KMS-11 (cell line): ENCODE measurements around the gene NOP58.
"Not testable (repeated sequence)": the region's sequence is repeated elsewhere in the genome, so short reads cannot be mapped to it uniquely, and the experiment has no call there.

Experiments
- H2AFZ ChIP-seq: fragments of 200-600 bp; sonication (generic); 2 replicates; pipeline ENCODE4 v1.6.1; 2016; ENCODE audit warnings: antibody characterized with exemption, mixed run types, low read depth
- H3K27ac ChIP-seq: fragments of 200-600 bp; sonication (generic); 2 replicates; pipeline ENCODE4 v1.6.1; 2016; ENCODE audit warnings: mild to moderate bottlenecking, mixed run types
- H3K27me3 ChIP-seq: fragments of 200-600 bp; sonication (generic); 2 replicates; pipeline ENCODE4 v1.6.1; 2017; ENCODE audit warnings: mild to moderate bottlenecking, low read depth, mixed run types, moderate library complexity; ENCODE audit not compliant: insufficient read depth
- H3K36me3 ChIP-seq: fragments of 200-600 bp; sonication (generic); 2 replicates; pipeline ENCODE4 v1.6.1; 2017; ENCODE audit warnings: mild to moderate bottlenecking, mixed run types; ENCODE audit not compliant: insufficient read depth
- H3K4me1 ChIP-seq: fragments of 200-600 bp; sonication (generic); 2 replicates; pipeline ENCODE4 v1.6.1; 2016; ENCODE audit warnings: mild to moderate bottlenecking, low read depth, mixed run types; ENCODE audit not compliant: poor library complexity, severe bottlenecking
- H3K4me2 ChIP-seq: fragments of 200-600 bp; sonication (generic); 2 replicates; pipeline ENCODE4 v1.7.0; 2016; ENCODE audit warnings: mild to moderate bottlenecking, mixed run types
- H3K4me3 ChIP-seq: fragments of 200-600 bp; sonication (generic); IDR thresholded peaks from 2 replicates; pipeline ENCODE4 v1.6.1; 2017; ENCODE audit warnings: low read depth, low read length, mixed read lengths; ENCODE audit not compliant: insufficient read depth
- H3K79me2 ChIP-seq: fragments of 200-600 bp; sonication (generic); 2 replicates; pipeline ENCODE4 v1.6.1; 2016; ENCODE audit warnings: low read depth, mixed run types; ENCODE audit not compliant: insufficient read depth
- H3K9ac ChIP-seq: fragments of 200-600 bp; sonication (generic); 2 replicates; pipeline ENCODE4 v1.6.1; 2016; ENCODE audit warnings: mild to moderate bottlenecking, mixed run types
- H4K20me1 ChIP-seq: fragments of 200-600 bp; sonication (generic); 2 replicates; pipeline ENCODE4 v1.6.1; 2016; ENCODE audit warnings: mild to moderate bottlenecking, mixed run types; ENCODE audit not compliant: insufficient read depth
- TF ChIP-seq, protein P1 (sequence below): fragments of 200-600 bp; sonication (generic); conservative IDR thresholded peaks from 2 replicates; pipeline ENCODE4 v1.6.1; 2017; ENCODE audit warnings: low read depth, mild to moderate bottlenecking, antibody characterized with exemption, low read length, moderate library complexity, mixed read lengths

The NOP58 gene

DNA sequence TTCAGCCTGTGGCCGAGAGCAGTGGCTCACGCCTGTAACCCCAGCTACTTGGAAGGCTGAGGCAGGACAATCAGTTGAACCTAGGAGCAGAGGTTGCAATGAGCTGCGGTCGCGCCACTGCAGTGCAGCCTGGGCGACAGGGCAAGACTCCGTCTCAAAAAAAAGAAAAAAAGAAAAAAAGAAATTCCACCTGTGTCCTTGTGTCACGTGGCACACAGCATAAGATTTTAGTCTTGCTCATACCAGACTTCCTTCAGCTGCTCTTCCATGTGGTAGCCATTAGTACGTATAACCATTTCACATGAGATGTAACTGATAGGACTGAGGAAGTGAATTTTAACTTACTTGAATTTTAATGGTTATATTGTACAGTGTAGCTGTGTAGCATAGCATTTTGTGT lies 4.0 kb downstream of the NOP58 start:
- H4K20me1 ChIP-seq: peaks cover 74% of the 10 kb centered on the region
- H2AFZ ChIP-seq: no peak overlapping the region
- peaks cover 37% of the 10 kb centered on the region for H3K4me1 ChIP-seq
- no peak overlapping the region for H3K27ac ChIP-seq
- no peak overlapping the region for H3K9ac ChIP-seq
- H3K4me2 ChIP-seq: peak overlapping the region; percentile 75; the same call in 1 of the 2 replicates
- peaks cover 91% of the 10 kb centered on the region for H3K79me2 ChIP-seq
- H3K36me3 ChIP-seq: peaks cover 3% of the 10 kb centered on the region; the same call in 1 of the 2 replicates
- no peak overlapping the region for H3K4me3 ChIP-seq
- TF ChIP-seq, protein P1, sequence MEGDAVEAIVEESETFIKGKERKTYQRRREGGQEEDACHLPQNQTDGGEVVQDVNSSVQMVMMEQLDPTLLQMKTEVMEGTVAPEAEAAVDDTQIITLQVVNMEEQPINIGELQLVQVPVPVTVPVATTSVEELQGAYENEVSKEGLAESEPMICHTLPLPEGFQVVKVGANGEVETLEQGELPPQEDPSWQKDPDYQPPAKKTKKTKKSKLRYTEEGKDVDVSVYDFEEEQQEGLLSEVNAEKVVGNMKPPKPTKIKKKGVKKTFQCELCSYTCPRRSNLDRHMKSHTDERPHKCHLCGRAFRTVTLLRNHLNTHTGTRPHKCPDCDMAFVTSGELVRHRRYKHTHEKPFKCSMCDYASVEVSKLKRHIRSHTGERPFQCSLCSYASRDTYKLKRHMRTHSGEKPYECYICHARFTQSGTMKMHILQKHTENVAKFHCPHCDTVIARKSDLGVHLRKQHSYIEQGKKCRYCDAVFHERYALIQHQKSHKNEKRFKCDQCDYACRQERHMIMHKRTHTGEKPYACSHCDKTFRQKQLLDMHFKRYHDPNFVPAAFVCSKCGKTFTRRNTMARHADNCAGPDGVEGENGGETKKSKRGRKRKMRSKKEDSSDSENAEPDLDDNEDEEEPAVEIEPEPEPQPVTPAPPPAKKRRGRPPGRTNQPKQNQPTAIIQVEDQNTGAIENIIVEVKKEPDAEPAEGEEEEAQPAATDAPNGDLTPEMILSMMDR: no peak
- no peaks in the 10 kb centered on the region for H3K27me3 ChIP-seq

DNA sequence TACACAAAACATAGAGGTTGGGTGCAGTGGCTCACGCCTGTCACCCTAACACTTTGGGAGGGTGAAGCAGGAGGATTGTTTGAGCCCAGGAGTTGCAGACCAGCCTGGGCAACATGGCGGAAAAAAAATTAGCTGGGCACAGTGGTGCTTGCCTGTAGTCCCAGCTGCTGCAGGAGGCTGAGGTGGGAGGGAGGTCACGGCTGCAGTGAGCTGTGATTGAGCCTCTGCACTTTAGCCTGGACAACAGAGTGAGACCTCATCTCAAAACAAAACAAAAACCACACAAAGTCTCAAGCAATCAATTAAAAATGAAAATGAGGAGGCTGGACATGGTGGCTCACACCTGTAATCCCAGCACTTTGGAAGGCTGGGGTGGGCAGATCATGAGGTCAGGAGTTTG lies 4.9 kb downstream of the NOP58 start:
- TF ChIP-seq, protein P1: no peak
- H3K4me1 ChIP-seq: peaks cover 36% of the 10 kb centered on the region
- H3K27me3 ChIP-seq: no peaks in the 10 kb centered on the region
- H3K79me2 ChIP-seq: peaks cover 100% of the 10 kb centered on the region
- peaks cover 3% of the 10 kb centered on the region; the same call in 1 of the 2 replicates for H3K36me3 ChIP-seq
- H2AFZ ChIP-seq: no peak overlapping the region
- H4K20me1 ChIP-seq: peaks cover 83% of the 10 kb centered on the region
- peak overlapping the region; percentile 6; the same call in 1 of the 2 replicates for H3K4me2 ChIP-seq
- H3K9ac ChIP-seq: no peak overlapping the region
- no peak overlapping the region for H3K4me3 ChIP-seq
- no peak overlapping the region for H3K27ac ChIP-seq

- H3K9ac ChIP-seq, H3K4me2 ChIP-seq, H3K4me3 ChIP-seq, H3K27ac ChIP-seq, H3K27me3 ChIP-seq, H2AFZ ChIP-seq, H3K4me1 ChIP-seq: not testable (repeated sequence)
- Histone ChIP-seq H4K20me1 (peaks cover 52% of the 10 kb centered on the region), H3K79me2 (peaks cover 100% of the 10 kb centered on the region), H3K36me3 (peaks cover 14% of the 10 kb centered on the region; the same call in 1 of the 2 replicates)
Measured at GRCh38 chr2:202276078-202276720, 10.6 kb downstream of the NOP58 start.

DNA sequence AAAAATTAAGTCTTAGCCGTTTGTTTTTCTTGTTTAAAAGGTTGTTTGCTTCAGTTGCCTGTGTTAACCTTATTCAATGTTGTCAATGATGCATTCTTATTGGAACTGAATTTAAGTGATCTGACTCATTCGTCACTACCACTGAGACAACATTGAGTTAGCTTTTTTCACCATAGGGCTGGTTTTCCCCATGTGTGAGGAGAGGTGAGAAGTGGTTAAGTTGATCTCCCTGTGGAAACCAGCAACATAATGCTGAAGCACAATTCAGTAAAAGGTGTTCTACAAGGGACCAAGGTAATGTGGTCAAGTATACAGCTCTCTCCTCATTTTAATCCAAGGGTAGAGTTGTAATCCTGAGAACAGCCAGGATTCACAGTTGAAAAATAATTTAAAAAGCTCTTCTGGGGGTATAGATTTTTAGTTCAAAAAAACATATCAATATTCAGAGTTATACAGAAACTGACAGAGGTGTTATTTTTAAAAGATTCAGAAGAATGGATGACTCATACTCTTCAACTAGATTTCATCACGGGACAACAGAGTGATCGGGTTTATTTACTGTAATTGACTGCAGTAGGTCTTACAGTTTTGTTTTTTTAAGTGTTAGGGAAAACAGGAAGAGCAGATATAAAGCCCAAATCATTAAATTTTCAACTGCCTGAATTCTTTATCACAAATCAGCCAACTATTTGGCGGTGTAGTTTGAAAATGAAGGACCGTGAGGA lies 12.6 kb downstream of the NOP58 start:
- TF ChIP-seq, protein P1: no peak
- H3K27ac ChIP-seq: peak overlapping the region; percentile 7; the same call in 1 of the 2 replicates
- no peak overlapping the region for H2AFZ ChIP-seq
- no peak overlapping the region for H3K4me2 ChIP-seq
- H3K79me2 ChIP-seq: peaks cover 95% of the 10 kb centered on the region
- H3K36me3 ChIP-seq: peaks cover 25% of the 10 kb centered on the region; the same call in 1 of the 2 replicates
- H3K27me3 ChIP-seq: no peaks in the 10 kb centered on the region
- no peak overlapping the region for H3K4me3 ChIP-seq
- H4K20me1 ChIP-seq: peaks cover 39% of the 10 kb centered on the region
- no peak overlapping the region for H3K9ac ChIP-seq
- H3K4me1 ChIP-seq: peaks cover 8% of the 10 kb centered on the region
